ENCODE measurements around the gene OR51B2. TPM values are rescaled to one million over a fixed set of nuclear protein-coding genes. Genes with fewer than 3 reads are reported as not detected.

Gene OR51B2, protein sequence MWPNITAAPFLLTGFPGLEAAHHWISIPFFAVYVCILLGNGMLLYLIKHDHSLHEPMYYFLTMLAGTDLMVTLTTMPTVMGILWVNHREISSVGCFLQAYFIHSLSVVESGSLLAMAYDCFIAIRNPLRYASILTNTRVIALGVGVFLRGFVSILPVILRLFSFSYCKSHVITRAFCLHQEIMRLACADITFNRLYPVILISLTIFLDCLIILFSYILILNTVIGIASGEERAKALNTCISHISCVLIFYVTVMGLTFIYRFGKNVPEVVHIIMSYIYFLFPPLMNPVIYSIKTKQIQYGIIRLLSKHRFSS
- total RNA-seq (2014; rRNA removed) = 0.11 TPM in 1 of 2 replicates, not detected in the other
- percentile 27 among the genes with signal in this experiment for Bru-seq, nascent RNA
- not detected for BruChase-seq, experiment 1, labeled RNA remaining after a 6-hour chase
- BruChase-seq, experiment 2, labeled RNA remaining after a 2-hour chase = not detected
- long read RNA-seq = 0 reads

DNA sequence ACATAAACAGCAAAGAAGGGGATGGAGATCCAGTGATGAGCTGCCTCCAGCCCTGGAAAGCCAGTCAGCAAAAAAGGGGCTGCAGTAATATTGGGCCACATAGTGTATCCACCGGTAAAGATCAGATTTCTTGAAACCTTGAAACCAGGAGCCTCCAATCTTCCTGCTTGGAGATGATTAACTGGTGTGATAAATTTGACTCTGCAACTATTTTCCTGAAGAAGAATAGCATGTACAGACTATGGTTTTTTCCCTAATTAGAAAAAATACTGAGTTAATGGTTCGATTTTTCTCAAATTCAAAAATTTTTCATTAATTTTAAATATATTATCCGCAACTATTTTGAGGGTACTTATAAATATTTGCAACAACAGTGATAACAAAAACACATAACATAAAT, at the start of gene OR51B2:
TSS of gene OR51B2 (minus strand) at position 101 of the 400 bp plus-strand sequence. CDS start at position 101, 0 bp downstream.
- Histone ChIP-seq H3K9ac (ENCODE audit: low read length) (no peak within 1 kb of the TSS), H3K4me3 (ENCODE audit: low read length) (no peak within 1 kb of the TSS), H4K20me1 (ENCODE audit: low read length) (no peaks in the 10 kb centered on the region), H3K4me1 (ENCODE audit: insufficient read depth, low read length) (no peaks in the 10 kb centered on the region), H3K9me2 (replicated peaks; ENCODE audit: low read length) (no peaks in the 10 kb centered on the region), H3K9me3 (ENCODE audit: low read length) (no peaks in the 10 kb centered on the region), H3K27me3 (ENCODE audit: low read length) (no peaks in the 10 kb centered on the region), H3K27ac (ENCODE audit: low read length) (no peak within 1 kb of the TSS), H2AFZ (ENCODE audit: low read length) (no peak within 1 kb of the TSS), H3F3A (ENCODE audit: low read length, unreplicated experiment) (no peaks in the 10 kb centered on the region), H3K4me2 (ENCODE audit: low read length) (no peak within 1 kb of the TSS), H3K36me3 (ENCODE audit: low read depth, low read length) (no peaks in the 10 kb centered on the region), H3K79me2 (ENCODE audit: low read length) (no peaks in the 10 kb centered on the region)
- intact Hi-C loops (cut with micrococcal nuclease) = no loop called here
- no peak for DNase-seq
- POLR2A ChIA-PET (ENCODE audit: unreplicated experiment) = no interaction called here
- TF ChIP-seq EZH2 (IDR thresholded peaks at IDR 0.05; ENCODE audit: low read length, unreplicated experiment) = no peak
- TF ChIP-seq, protein P1, sequence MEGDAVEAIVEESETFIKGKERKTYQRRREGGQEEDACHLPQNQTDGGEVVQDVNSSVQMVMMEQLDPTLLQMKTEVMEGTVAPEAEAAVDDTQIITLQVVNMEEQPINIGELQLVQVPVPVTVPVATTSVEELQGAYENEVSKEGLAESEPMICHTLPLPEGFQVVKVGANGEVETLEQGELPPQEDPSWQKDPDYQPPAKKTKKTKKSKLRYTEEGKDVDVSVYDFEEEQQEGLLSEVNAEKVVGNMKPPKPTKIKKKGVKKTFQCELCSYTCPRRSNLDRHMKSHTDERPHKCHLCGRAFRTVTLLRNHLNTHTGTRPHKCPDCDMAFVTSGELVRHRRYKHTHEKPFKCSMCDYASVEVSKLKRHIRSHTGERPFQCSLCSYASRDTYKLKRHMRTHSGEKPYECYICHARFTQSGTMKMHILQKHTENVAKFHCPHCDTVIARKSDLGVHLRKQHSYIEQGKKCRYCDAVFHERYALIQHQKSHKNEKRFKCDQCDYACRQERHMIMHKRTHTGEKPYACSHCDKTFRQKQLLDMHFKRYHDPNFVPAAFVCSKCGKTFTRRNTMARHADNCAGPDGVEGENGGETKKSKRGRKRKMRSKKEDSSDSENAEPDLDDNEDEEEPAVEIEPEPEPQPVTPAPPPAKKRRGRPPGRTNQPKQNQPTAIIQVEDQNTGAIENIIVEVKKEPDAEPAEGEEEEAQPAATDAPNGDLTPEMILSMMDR (conservative IDR thresholded peaks at IDR 0.05; ENCODE audit: low read depth, low read length) = no peak
- no peak for ATAC-seq
- CTCF ChIA-PET = no interaction called here
- BruUV-seq (replicated peaks) = no TSS peak

DNA sequence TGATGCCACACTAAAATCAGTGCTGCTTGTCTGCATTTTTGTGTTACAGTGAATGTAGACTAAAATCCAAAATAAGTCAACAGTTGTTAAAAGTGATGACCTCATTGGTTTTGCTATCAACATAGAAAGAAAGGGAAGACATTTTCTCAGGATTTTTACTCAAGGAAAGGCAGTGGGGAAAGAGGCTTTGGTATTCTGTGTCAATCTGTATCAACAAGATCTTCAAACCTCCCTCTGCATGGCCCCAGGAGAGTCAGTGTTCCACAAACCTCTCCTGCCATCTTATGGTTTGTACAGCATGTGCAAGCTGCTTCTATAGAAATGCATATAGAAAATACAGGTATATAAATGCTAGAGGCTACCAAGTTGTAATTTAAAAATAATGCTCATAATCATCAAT, 45.7 kb upstream of the OR51B2 start:
- POLR2A ChIA-PET (ENCODE audit: unreplicated experiment) = no interaction called here
- Histone ChIP-seq H3K9ac (ENCODE audit: low read length) (no peak overlapping the region), H3K9me2 (replicated peaks; ENCODE audit: low read length) (no peaks in the 10 kb centered on the region), H3F3A (ENCODE audit: low read length, unreplicated experiment) (no peaks in the 10 kb centered on the region), H3K4me2 (ENCODE audit: low read length) (no peak overlapping the region), H3K27ac (ENCODE audit: low read length) (no peak overlapping the region), H2AFZ (ENCODE audit: low read length) (no peak overlapping the region), H4K20me1 (ENCODE audit: low read length) (no peaks in the 10 kb centered on the region), H3K9me3 (ENCODE audit: low read length) (no peaks in the 10 kb centered on the region), H3K4me3 (ENCODE audit: low read length) (no peak overlapping the region), H3K36me3 (ENCODE audit: low read depth, low read length) (no peaks in the 10 kb centered on the region), H3K79me2 (ENCODE audit: low read length) (no peaks in the 10 kb centered on the region), H3K4me1 (ENCODE audit: insufficient read depth, low read length) (no peaks in the 10 kb centered on the region), H3K27me3 (ENCODE audit: low read length) (no peaks in the 10 kb centered on the region)
- intact Hi-C loops (cut with micrococcal nuclease) = no loop called here
- ATAC-seq (no peak), DNase-seq (peak; percentile 4)
- TF ChIP-seq EZH2 (IDR thresholded peaks at IDR 0.05; ENCODE audit: low read length, unreplicated experiment) = no peak
- TF ChIP-seq, protein P1 (conservative IDR thresholded peaks at IDR 0.05; ENCODE audit: low read depth, low read length) = peak; percentile 22; the same call in 1 of the 2 replicates
- BruUV-seq (replicated peaks) = no TSS peak
- CTCF ChIA-PET = no interaction called here

DNA sequence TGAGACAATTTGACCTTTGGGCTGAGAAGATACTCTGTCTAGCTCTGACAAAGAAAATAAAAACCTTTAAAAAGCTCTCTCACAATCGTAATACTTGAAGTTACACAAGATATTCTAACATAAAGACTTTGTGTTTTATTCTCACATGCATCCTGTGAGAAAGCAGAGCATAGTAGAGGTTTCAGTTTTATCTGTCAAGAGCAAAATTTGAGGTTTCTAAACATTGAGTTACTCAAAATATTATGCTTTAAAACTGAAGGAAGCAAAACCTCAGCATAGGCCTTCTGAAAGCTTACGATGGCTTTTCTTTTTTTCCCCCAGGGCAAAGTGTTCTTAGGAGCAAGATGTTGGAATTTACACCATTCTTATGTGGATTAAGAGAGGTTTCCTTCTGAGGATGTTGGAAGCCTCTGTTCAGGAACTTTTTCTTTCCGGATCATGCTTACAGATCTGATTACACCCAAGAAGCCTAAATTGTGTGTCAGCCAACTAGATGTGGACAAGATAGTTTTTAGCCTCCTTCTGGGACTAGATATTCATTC, 44.5 kb upstream of the OR51B2 start:
- no TSS peak for BruUV-seq (replicated peaks)
- no peaks in the 10 kb centered on the region for H3F3A ChIP-seq (ENCODE audit: low read length, unreplicated experiment)
- H3K36me3 ChIP-seq (ENCODE audit: low read depth, low read length) = no peaks in the 10 kb centered on the region
- no peak overlapping the region for H3K4me3 ChIP-seq (ENCODE audit: low read length)
- no peaks in the 10 kb centered on the region for H3K79me2 ChIP-seq (ENCODE audit: low read length)
- no peaks in the 10 kb centered on the region for H3K4me1 ChIP-seq (ENCODE audit: insufficient read depth, low read length)
- no peaks in the 10 kb centered on the region for H3K27me3 ChIP-seq (ENCODE audit: low read length)
- intact Hi-C loops (cut with micrococcal nuclease) = no loop called here
- H3K9me3 ChIP-seq (ENCODE audit: low read length) = no peaks in the 10 kb centered on the region
- POLR2A ChIA-PET (ENCODE audit: unreplicated experiment) = no interaction called here
- no peak overlapping the region for H3K9ac ChIP-seq (ENCODE audit: low read length)
- no peak overlapping the region for H3K27ac ChIP-seq (ENCODE audit: low read length)
- TF ChIP-seq EZH2 (IDR thresholded peaks at IDR 0.05; ENCODE audit: low read length, unreplicated experiment) = no peak
- TF ChIP-seq, protein P1 (conservative IDR thresholded peaks at IDR 0.05; ENCODE audit: low read depth, low read length) = no peak
- TF ChIP-seq EZH2phosphoT487 (IDR thresholded peaks at IDR 0.05; ENCODE audit: borderline replicate concordance, low read length) = no peak
- no peaks in the 10 kb centered on the region for H4K20me1 ChIP-seq (ENCODE audit: low read length)
- H3K9me2 ChIP-seq (replicated peaks; ENCODE audit: low read length) = no peaks in the 10 kb centered on the region
- H3K4me2 ChIP-seq (ENCODE audit: low read length) = no peak overlapping the region
- DNase-seq (no peak), ATAC-seq (no peak)
- no peak overlapping the region for H2AFZ ChIP-seq (ENCODE audit: low read length)
- CTCF ChIA-PET = no interaction called here
